ENCODE measurements around the gene PPP1R13L. TPM values are rescaled to one million over a fixed set of nuclear protein-coding genes. Genes with fewer than 3 reads are reported as not detected.

PPP1R13L gene
- total RNA-seq, 4 donors from 2014 or later: 53.1 to 166 (median 87.8) TPM

DNA sequence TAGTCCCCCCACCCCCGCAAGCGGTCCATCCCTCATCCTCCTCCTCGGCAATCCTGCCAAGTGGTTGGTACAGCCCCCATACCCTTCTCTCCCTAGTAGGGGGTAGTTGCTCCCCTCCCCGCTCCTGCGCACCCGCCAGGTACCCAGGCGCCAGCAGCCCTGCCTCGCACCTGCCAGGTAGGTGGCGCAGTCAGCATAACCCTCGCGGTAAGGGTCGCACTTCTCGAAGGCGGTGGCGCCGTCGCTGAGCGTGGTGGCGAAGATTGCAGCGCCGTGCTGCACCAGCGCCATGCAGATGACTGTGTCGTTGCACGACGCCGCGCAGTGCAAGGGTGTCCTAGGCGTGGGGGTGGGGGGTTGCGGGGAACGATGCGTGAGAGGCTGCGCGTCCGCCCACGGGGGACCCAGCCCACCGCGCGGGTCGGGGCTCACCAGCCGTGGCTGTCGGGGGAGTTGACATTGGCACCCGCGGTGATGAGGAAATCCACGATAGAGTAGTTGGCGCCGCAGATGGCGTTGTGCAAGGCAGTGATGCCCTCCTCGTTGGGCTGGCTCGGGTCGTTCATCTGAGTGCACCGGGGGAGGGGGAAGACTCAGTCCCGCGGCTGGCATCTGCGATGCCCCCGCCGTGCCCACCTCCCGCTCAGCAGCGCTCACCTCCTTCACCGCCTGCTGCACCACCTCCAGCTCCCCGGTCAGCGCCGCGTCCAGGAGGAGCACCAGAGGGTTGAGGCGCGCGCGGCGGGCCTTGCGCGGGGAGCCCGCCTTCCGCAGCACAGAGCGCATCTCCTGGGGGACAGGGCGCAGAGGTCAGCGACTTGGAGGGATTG, 19.3 kb downstream of the PPP1R13L start:
- no peaks in the 10 kb centered on the region for H3K9me3 ChIP-seq
- TF ChIP-seq, protein P1, sequence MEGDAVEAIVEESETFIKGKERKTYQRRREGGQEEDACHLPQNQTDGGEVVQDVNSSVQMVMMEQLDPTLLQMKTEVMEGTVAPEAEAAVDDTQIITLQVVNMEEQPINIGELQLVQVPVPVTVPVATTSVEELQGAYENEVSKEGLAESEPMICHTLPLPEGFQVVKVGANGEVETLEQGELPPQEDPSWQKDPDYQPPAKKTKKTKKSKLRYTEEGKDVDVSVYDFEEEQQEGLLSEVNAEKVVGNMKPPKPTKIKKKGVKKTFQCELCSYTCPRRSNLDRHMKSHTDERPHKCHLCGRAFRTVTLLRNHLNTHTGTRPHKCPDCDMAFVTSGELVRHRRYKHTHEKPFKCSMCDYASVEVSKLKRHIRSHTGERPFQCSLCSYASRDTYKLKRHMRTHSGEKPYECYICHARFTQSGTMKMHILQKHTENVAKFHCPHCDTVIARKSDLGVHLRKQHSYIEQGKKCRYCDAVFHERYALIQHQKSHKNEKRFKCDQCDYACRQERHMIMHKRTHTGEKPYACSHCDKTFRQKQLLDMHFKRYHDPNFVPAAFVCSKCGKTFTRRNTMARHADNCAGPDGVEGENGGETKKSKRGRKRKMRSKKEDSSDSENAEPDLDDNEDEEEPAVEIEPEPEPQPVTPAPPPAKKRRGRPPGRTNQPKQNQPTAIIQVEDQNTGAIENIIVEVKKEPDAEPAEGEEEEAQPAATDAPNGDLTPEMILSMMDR (IDR thresholded peaks at IDR 0.05): no peak
- no peak for TF ChIP-seq POLR2A (IDR thresholded peaks at IDR 0.05)
- no peak overlapping the region for H3K27ac ChIP-seq
- DNase-seq: no peak
- H3K4me1 ChIP-seq: peaks cover 0 to 15% (median 8%) of the 10 kb centered on the region in 3 donors
- peaks cover 0 to 74% (median 4%) of the 10 kb centered on the region in 3 donors for H3K36me3 ChIP-seq
- H3K4me3 ChIP-seq: no peak overlapping the region
- H3K27me3 ChIP-seq: peaks cover 0 to 47% (median 6%) of the 10 kb centered on the region in 4 donors
- 24 to 56% methylated on average over 13 to 17 of the region's 75 CpGs for WGBS, 2 donors
- intact Hi-C loops (cut with DNase I): no loop called here

DNA sequence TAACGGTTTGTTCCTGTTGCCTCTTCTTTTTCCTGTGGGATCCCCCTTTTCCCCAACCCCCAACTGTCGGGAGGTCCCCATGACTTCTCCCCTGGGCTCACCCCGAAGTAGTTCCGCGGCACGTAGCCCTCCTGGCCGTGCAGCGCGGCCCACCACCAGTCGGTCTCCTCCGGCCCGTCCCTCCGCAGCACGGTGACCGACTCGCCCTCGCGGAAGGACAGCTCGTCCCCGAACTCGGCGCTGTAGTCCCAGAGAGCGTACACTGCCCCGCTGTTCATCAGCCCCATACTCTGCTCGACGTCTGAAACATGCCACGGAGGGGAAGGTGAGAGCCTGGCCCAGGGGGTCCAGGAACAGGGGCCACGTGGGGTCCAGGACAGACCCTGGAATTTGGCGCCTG, 22.4 kb downstream of the PPP1R13L start:
- Histone ChIP-seq H3K36me3 (peaks cover 4 to 68% (median 4%) of the 10 kb centered on the region in 3 donors), H3K9me3 (no peaks in the 10 kb centered on the region), H3K27ac (no peak overlapping the region), H3K4me1 (peaks cover 0 to 15% (median 8%) of the 10 kb centered on the region in 3 donors), H3K27me3 (peaks cover 0 to 41% (median 6%) of the 10 kb centered on the region in 4 donors), H3K4me3 (no peak overlapping the region)
- TF ChIP-seq, protein P1 (IDR thresholded peaks at IDR 0.05): no peak
- no peak for TF ChIP-seq POLR2A (IDR thresholded peaks at IDR 0.05)
- 75 to 88% methylated on average over 1 to 21 of the region's 29 CpGs for WGBS, 2 donors
- no peak for DNase-seq
- intact Hi-C loops (cut with DNase I): no loop called here

DNA sequence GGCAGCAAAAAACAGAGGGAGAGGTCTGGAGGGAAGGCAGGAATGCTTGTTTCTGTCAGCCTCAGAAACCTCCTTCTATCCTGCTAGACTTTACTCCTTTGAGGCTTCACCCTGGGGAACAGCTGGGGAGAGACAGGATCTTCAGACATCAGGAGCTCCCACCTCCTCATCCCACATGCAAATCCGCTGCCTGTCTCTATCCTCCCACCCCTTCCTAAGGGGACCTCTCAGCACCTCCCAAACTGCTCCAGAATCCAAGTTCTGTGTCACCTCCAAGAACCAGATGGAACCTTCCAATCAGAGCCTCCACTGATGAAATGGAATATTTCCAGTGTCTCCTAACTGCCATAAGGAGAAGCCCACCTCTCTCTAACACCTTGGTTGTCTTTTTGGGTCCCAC, 24.8 kb downstream of the PPP1R13L start:
- WGBS, 2 donors: 80 to 92% methylated on average over 1 of the region's 1 CpG
- TF ChIP-seq, protein P1 (IDR thresholded peaks at IDR 0.05): no peak
- TF ChIP-seq POLR2A (IDR thresholded peaks at IDR 0.05): no peak
- no peak for DNase-seq
- Histone ChIP-seq H3K9me3 (no peaks in the 10 kb centered on the region), H3K36me3 (peaks cover 0 to 62% (median 4%) of the 10 kb centered on the region in 3 donors), H3K27me3 (peaks cover 0 to 18% (median under 1%) of the 10 kb centered on the region in 4 donors), H3K4me1 (peaks cover 0 to 6% (median 0%) of the 10 kb centered on the region in 3 donors), H3K27ac (no peak overlapping the region), H3K4me3 (no peak overlapping the region)
- intact Hi-C loops (cut with DNase I): no loop called here

DNA sequence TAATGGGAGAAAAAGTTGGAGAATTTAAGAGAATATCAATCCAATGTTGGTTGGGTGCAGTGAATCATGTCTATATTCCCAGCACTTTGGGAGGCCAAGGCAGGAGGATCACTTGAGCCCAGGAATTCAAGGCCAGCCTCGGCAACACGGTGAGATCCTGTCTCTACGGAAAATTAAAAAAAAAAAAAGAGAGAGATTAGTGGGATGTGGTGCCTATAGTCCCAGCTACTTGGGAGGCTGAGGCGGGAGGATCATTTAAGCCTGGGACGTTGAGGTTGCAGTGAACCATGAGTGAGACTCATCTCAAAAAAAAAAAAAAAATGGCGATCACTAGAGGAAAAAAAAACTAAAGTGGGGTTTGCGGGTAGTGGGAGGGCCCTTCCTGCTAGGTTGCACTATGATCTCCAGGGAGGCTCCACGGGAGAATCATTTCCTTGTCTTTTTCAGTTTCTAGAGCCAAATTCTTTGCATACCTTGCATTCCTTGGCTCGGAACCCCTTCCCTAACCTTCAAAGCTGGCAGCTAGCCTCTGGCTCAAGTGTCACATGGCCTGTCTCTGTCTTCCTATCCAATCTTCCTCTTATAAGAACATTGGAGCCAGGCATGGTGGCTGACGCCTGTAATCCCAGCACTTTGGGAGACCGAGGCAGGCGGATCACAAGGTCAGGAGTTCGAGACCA, 28.7 kb downstream of the PPP1R13L start:
- H3K27ac ChIP-seq: no peak overlapping the region
- WGBS, 2 donors: 39 to 48% methylated on average over 9 to 13 of the region's 13 CpGs

More for the DNA sequence above, 28.7 kb downstream of the PPP1R13L start:
- no peak for TF ChIP-seq POLR2A (IDR thresholded peaks at IDR 0.05)
- TF ChIP-seq, protein P1 (IDR thresholded peaks at IDR 0.05): no peak
- DNase-seq: no peak
- no peaks in the 10 kb centered on the region for H3K27me3 ChIP-seq
- H3K36me3 ChIP-seq: peaks cover 0 to 26% (median 4%) of the 10 kb centered on the region in 3 donors
- no peaks in the 10 kb centered on the region for H3K9me3 ChIP-seq
- intact Hi-C loops (cut with DNase I): no loop called here
- H3K4me1 ChIP-seq: peaks cover 0 to 7% (median 2%) of the 10 kb centered on the region in 3 donors
- no peak overlapping the region for H3K4me3 ChIP-seq
